ENCODE results near the gene SCIN.

GRCh38 chr7:12549106-12549505 lies 21.4 kb upstream of the SCIN start:
- no peak for TF ChIP-seq POLR2A (IDR thresholded peaks at IDR 0.05)
- no peak for TF ChIP-seq CTCF (IDR thresholded peaks at IDR 0.05)
- TF ChIP-seq POLR2AphosphoS5 (IDR thresholded peaks at IDR 0.05), result no peak

Measured in sigmoid colon (tissue), 4 donors.